GM23248 (cell line): Measurements from ENCODE around the gene SLC9A5. TPM values are rescaled to one million over a fixed set of nuclear protein-coding genes. Genes with fewer than 3 reads are reported as not detected.

Experiments used
- DNase-seq: peaks from one replicate; pipeline ENCODE4 v3.0.0-alpha.2; 2015
- H2AFZ ChIP-seq: fragments of 200-600 bp; sonication (generic); 2 replicates; pipeline ENCODE4 v1.6.1; 2016; ENCODE audit warnings: antibody characterized with exemption
- H3F3A ChIP-seq: fragments of 200-600 bp; sonication (generic); 2 replicates; pipeline ENCODE4 v1.6.1; 2016; ENCODE audit warnings: mild to moderate bottlenecking, antibody characterized with exemption, mixed run types; ENCODE audit not compliant: insufficient read depth
- H3K27ac ChIP-seq: fragments of 200-600 bp; sonication (generic); 2 replicates; pipeline ENCODE4 v1.5.1; 2016; ENCODE audit warnings: mild to moderate bottlenecking
- H3K27me3 ChIP-seq: fragments of 200-600 bp; sonication (generic); replicated peaks from 2 replicates; pipeline ENCODE4 v1.6.1; 2016; ENCODE audit warnings: mild to moderate bottlenecking; ENCODE audit not compliant: insufficient read depth
- H3K36me3 ChIP-seq: fragments of 200-600 bp; sonication (generic); 2 replicates; pipeline ENCODE4 v1.6.1; 2016; ENCODE audit warnings: low read depth, mild to moderate bottlenecking
- H3K4me1 ChIP-seq: fragments of 200-600 bp; sonication (generic); 2 replicates; pipeline ENCODE4 v1.6.1; 2016; ENCODE audit warnings: mild to moderate bottlenecking; ENCODE audit not compliant: insufficient read depth
- H3K4me2 ChIP-seq: fragments of 200-600 bp; sonication (generic); one replicate; pipeline ENCODE4 v1.6.1; 2016; ENCODE audit warnings: mild to moderate bottlenecking; ENCODE audit not compliant: unreplicated experiment
- H3K4me3 ChIP-seq: fragments of 200-600 bp; sonication (generic); 2 replicates; pipeline ENCODE4 v1.5.1; 2016; ENCODE audit warnings: mild to moderate bottlenecking
- H3K79me2 ChIP-seq: fragments of 200-600 bp; sonication (generic); 2 replicates; pipeline ENCODE4 v1.6.1; 2016; ENCODE audit warnings: mild to moderate bottlenecking; ENCODE audit not compliant: insufficient read depth
- H3K9ac ChIP-seq: fragments of 200-600 bp; sonication (generic); 2 replicates; pipeline ENCODE4 v1.6.1; 2016; ENCODE audit warnings: mild to moderate bottlenecking
- H3K9me2 ChIP-seq: fragments of 200-600 bp; sonication (generic); 2 replicates; pipeline ENCODE4 v1.6.1; 2016; ENCODE audit warnings: mixed run types, mild to moderate bottlenecking, moderate library complexity; ENCODE audit not compliant: insufficient read depth
- H3K9me3 ChIP-seq: fragments of 200-600 bp; sonication (generic); one replicate; pipeline ENCODE4 v1.6.1; 2017; ENCODE audit warnings: low read depth
- H4K20me1 ChIP-seq: fragments of 200-600 bp; sonication (generic); 2 replicates; pipeline ENCODE4 v1.6.0; 2016; ENCODE audit not compliant: insufficient read depth
- EZH2 ChIP-seq: fragments of 200-600 bp; sonication (generic); IDR thresholded peaks from 2 replicates; pipeline ENCODE4 v1.6.1; 2018; ENCODE audit warnings: antibody characterized with exemption, mild to moderate bottlenecking; ENCODE audit not compliant: insufficient read depth, poor library complexity, severe bottlenecking
- EZH2phosphoT487 ChIP-seq: fragments of 200-600 bp; sonication (generic); IDR thresholded peaks from 2 replicates; pipeline ENCODE4 v1.6.1; 2018; ENCODE audit warnings: antibody characterized with exemption, moderate library complexity, mild to moderate bottlenecking, low read depth; ENCODE audit not compliant: insufficient read depth
- whole genome bisulfite sequencing, 2 experiments: methylation state at CpG; one replicate each; pipeline ENCODE4 v1.1.6; 2015 to 2017; ENCODE audit warnings: low lambda C conversion rate in 2 of 2, low coverage in 1 of 2; ENCODE audit errors: missing lambda C conversion rate in 2 of 2; 5-methylcytosine and 5-hydroxymethylcytosine counted together
- in situ Hi-C: fragments of 300-500 bp; cut with MboI; formaldehyde crosslinking; loops from 2 replicates; pipeline ENCODE4 v1.15.0; 2020
- polyA plus RNA-seq: library from polyadenylated mRNA; unstranded; fragments of >200 nt; fragmentation: Nextera tagmentation; extraction: Ambion mirVana; gene quantifications from 2 replicates; pipeline ENCODE4 v1.2.1, GENCODE V29; 2016
- total RNA-seq: library from RNA; depleted of rRNA; stranded (reverse); fragments of >200 nt; shearing (Covaris generic); gene quantifications from 2 replicates; pipeline ENCODE4 v1.2.3, GENCODE V29; 2014

The SLC9A5 gene
- total and polyA plus RNA-seq, 2 experiments from 2014 or later, result 2.2 to 2.5 TPM

- Histone ChIP-seq H3K27me3 (no peaks in the 10 kb centered on the region), H4K20me1 (no peaks in the 10 kb centered on the region), H3K27ac (no peak overlapping the region), H3K9ac (no peak overlapping the region), H3K9me3 (no peaks in the 10 kb centered on the region), H3K4me3 (no peak overlapping the region), H3F3A (no peaks in the 10 kb centered on the region), H3K36me3 (no peaks in the 10 kb centered on the region), H3K4me1 (no peaks in the 10 kb centered on the region), H3K4me2 (no peak overlapping the region), H3K79me2 (no peaks in the 10 kb centered on the region), H3K9me2 (no peaks in the 10 kb centered on the region), H2AFZ (no peak overlapping the region)
- no peak for DNase-seq
- 82 to 83% methylated on average over 8 of the region's 8 CpGs for WGBS, 2 experiments
- in situ Hi-C loops, result no loop called here
- TF ChIP-seq EZH2phosphoT487, result no peak
- TF ChIP-seq EZH2, result no peak
These were observed 35.4 kb upstream of the SLC9A5 start for GRCh38 chr16:67213197-67214019.

GRCh38 chr16:67215706-67216105 lies 33.1 kb upstream of the SLC9A5 start:
- in situ Hi-C loops, result no loop called here
- WGBS, 2 experiments, result 69 to 71% methylated on average over 4 to 5 of the region's 5 CpGs

GRCh38 chr16:67216612-67217490 lies 31.9 kb upstream of the SLC9A5 start:
- no peaks in the 10 kb centered on the region for H3K27me3 ChIP-seq
- WGBS, 2 experiments, result 86 to 89% methylated on average over 18 of the region's 18 CpGs
- in situ Hi-C loops, result no loop called here
- H3K4me3 ChIP-seq, result no peak overlapping the region
- H3K27ac ChIP-seq, result no peak overlapping the region
- no peaks in the 10 kb centered on the region for H3K9me3 ChIP-seq
- H3K36me3 ChIP-seq, result no peaks in the 10 kb centered on the region
- no peak overlapping the region for H3K9ac ChIP-seq
- H3K4me1 ChIP-seq, result no peaks in the 10 kb centered on the region
- peak; percentile 22 for DNase-seq
- no peaks in the 10 kb centered on the region for H3K9me2 ChIP-seq
- H3F3A ChIP-seq, result no peaks in the 10 kb centered on the region
- H2AFZ ChIP-seq, result no peak overlapping the region
- no peaks in the 10 kb centered on the region for H4K20me1 ChIP-seq
- TF ChIP-seq EZH2phosphoT487, result no peak
- no peak for TF ChIP-seq EZH2
- H3K79me2 ChIP-seq, result no peaks in the 10 kb centered on the region
- H3K4me2 ChIP-seq, result no peak overlapping the region

More at GRCh38 chr16:67215706-67216105, 33.1 kb upstream of the SLC9A5 start:
- no peaks in the 10 kb centered on the region for H3K36me3 ChIP-seq
- H3K79me2 ChIP-seq, result no peaks in the 10 kb centered on the region
- no peaks in the 10 kb centered on the region for H3K4me1 ChIP-seq
- H4K20me1 ChIP-seq, result no peaks in the 10 kb centered on the region
- H3F3A ChIP-seq, result no peaks in the 10 kb centered on the region
- no peaks in the 10 kb centered on the region for H3K27me3 ChIP-seq
- H2AFZ ChIP-seq, result no peak overlapping the region
- H3K4me3 ChIP-seq, result no peak overlapping the region
- no peaks in the 10 kb centered on the region for H3K9me3 ChIP-seq
- H3K9ac ChIP-seq, result no peak overlapping the region
- H3K9me2 ChIP-seq, result no peaks in the 10 kb centered on the region
- H3K27ac ChIP-seq, result no peak overlapping the region
- no peak for DNase-seq
- TF ChIP-seq EZH2phosphoT487 (no peak), EZH2 (no peak)
- no peak overlapping the region for H3K4me2 ChIP-seq

- DNase-seq, result no peak
- no peaks in the 10 kb centered on the region for H3F3A ChIP-seq
- H3K4me2 ChIP-seq, result no peak overlapping the region
- H3K9me2 ChIP-seq, result no peaks in the 10 kb centered on the region
- H3K4me1 ChIP-seq, result peaks cover 14% of the 10 kb centered on the region
- H2AFZ ChIP-seq, result no peak overlapping the region
- no peaks in the 10 kb centered on the region for H4K20me1 ChIP-seq
- in situ Hi-C loops, result no loop called here
- no peak overlapping the region for H3K4me3 ChIP-seq
- H3K27ac ChIP-seq, result no peak overlapping the region
- 30 to 41% methylated on average over 3 of the region's 3 CpGs for WGBS, 2 experiments
- no peak for TF ChIP-seq EZH2phosphoT487
- TF ChIP-seq EZH2, result no peak
- peaks cover 36% of the 10 kb centered on the region for H3K79me2 ChIP-seq
- peaks cover 5% of the 10 kb centered on the region; the same call in 1 of the 2 replicates for H3K36me3 ChIP-seq
- no peaks in the 10 kb centered on the region for H3K9me3 ChIP-seq
- H3K27me3 ChIP-seq, result no peaks in the 10 kb centered on the region
- H3K9ac ChIP-seq, result no peak overlapping the region
These were observed 24.8 kb upstream of the SLC9A5 start for GRCh38 chr16:67223992-67224391.
